Measurements from ENCODE around the gene TTF2. TPM values are rescaled to one million over a fixed set of nuclear protein-coding genes. Genes with fewer than 3 reads are reported as not detected.
A peak's percentile ranks its signal among the peaks of the same experiment; 100 is the strongest.

Gene TTF2
- total RNA-seq, 1 experiment from 2014 or later, result 38.6 TPM

- peaks cover 29% of the 10 kb centered on the region for H3K4me1 Mint-ChIP-seq (ENCODE audit: insufficient read depth, unreplicated experiment)
- CTCF ChIA-PET, result interaction anchor here (1.4 kb wide), 1 partner anchor 140 kb away, joined by 5 read pairs; no protein-coding TSS in a partner anchor
- no peaks in the 10 kb centered on the region for H3K27me3 Mint-ChIP-seq (ENCODE audit: insufficient read depth, unreplicated experiment)
- no peak overlapping the region for H3K27ac Mint-ChIP-seq (ENCODE audit: low read depth, unreplicated experiment)
- no peak for TF ChIP-seq CTCF (IDR thresholded peaks at IDR 0.05; ENCODE audit: unreplicated experiment)
- POLR2A ChIA-PET, result no interaction called here
- DNase-seq (ENCODE audit: unreplicated experiment), result no peak
- BruUV-seq (replicated peaks), result no TSS peak
- no peaks in the 10 kb centered on the region for H3K9me3 Mint-ChIP-seq (ENCODE audit: unreplicated experiment)
- H3K36me3 Mint-ChIP-seq (ENCODE audit: insufficient read depth, unreplicated experiment), result no peaks in the 10 kb centered on the region
- H3K4me3 Mint-ChIP-seq (ENCODE audit: unreplicated experiment), result no peak overlapping the region
- intact Hi-C loops (cut with micrococcal nuclease), result no loop called here
These were observed 83.7 kb downstream of the TTF2 start for GRCh38 chr1:117143871-117144270.

- peak overlapping the region; percentile 63 for H3K27ac Mint-ChIP-seq (ENCODE audit: low read depth, unreplicated experiment)
- CTCF ChIA-PET, result interaction anchor here (0.9 to 2.9 kb wide), 2 partner anchors 18 to 58 kb away, joined by 3 to 18 read pairs; no protein-coding TSS in a partner anchor
- H3K36me3 Mint-ChIP-seq (ENCODE audit: insufficient read depth, unreplicated experiment), result no peaks in the 10 kb centered on the region
- BruUV-seq (replicated peaks), result no TSS peak
- POLR2A ChIA-PET, result interaction anchor here (1.7 kb wide), 1 partner anchor 13 kb away, joined by 5 read pairs; no protein-coding TSS in a partner anchor
- H3K9me3 Mint-ChIP-seq (ENCODE audit: unreplicated experiment), result no peaks in the 10 kb centered on the region
- H3K27me3 Mint-ChIP-seq (ENCODE audit: insufficient read depth, unreplicated experiment), result no peaks in the 10 kb centered on the region
- peaks cover 29% of the 10 kb centered on the region for H3K4me1 Mint-ChIP-seq (ENCODE audit: insufficient read depth, unreplicated experiment)
- no peak overlapping the region for H3K4me3 Mint-ChIP-seq (ENCODE audit: unreplicated experiment)
- TF ChIP-seq CTCF (IDR thresholded peaks at IDR 0.05; ENCODE audit: unreplicated experiment), result no peak
- intact Hi-C loops (cut with micrococcal nuclease), result loop anchor here (5.0 kb wide), 1 partner anchor 136 kb away; no protein-coding TSS in a partner anchor
- no peak for DNase-seq (ENCODE audit: unreplicated experiment)
These were observed 85.9 kb downstream of the TTF2 start for GRCh38 chr1:117146072-117146471.

DNA sequence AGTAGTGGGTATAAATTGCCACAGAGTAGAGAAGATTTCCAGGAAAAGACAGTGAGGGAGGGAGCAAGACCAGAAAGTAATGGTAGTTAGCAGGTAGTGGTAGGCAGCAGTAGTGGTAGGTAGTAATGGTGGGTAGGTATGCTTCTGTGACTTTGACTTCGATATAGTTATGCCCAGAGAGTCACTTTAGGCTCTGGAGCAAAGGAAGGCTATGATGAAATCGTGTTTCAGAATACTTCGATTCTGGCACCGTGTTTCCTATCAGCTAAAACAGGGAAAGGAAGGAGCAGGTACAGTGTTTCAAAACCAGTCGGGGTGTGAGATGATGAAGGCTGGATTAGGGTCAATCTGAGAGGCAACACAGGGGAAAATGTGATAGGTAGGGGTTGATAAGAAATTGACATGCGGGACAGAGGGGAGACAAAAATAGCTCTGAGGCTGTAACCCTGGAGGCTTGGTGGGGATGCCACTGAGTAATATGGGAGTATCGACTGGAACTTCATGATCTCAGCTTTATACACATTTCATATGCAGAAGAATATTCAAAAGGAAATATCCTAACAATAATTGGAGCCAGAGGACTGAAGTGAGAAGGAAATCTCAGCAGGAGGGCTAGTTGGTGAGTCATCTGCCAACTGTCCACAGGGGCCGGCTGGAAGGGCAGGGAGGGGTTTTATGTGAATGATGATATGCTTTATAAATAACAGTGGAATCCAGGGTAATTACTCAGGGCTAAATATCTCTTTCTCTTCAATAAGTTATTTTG is 86.6 kb downstream of the TTF2 start:
- no peak for TF ChIP-seq CTCF (IDR thresholded peaks at IDR 0.05; ENCODE audit: unreplicated experiment)
- no peaks in the 10 kb centered on the region for H3K36me3 Mint-ChIP-seq (ENCODE audit: insufficient read depth, unreplicated experiment)
- H3K27ac Mint-ChIP-seq (ENCODE audit: low read depth, unreplicated experiment), result peak overlapping the region; percentile 63
- no peaks in the 10 kb centered on the region for H3K27me3 Mint-ChIP-seq (ENCODE audit: insufficient read depth, unreplicated experiment)
- DNase-seq (ENCODE audit: unreplicated experiment), result peak; percentile 80
- H3K9me3 Mint-ChIP-seq (ENCODE audit: unreplicated experiment), result no peaks in the 10 kb centered on the region
- intact Hi-C loops (cut with micrococcal nuclease), result loop anchor here (5.0 kb wide), 1 partner anchor 136 kb away; no protein-coding TSS in a partner anchor
- CTCF ChIA-PET, result interaction anchor here (0.9 to 2.9 kb wide), 2 partner anchors 19 to 57 kb away, joined by 3 to 18 read pairs; no protein-coding TSS in a partner anchor
- no peak overlapping the region for H3K4me3 Mint-ChIP-seq (ENCODE audit: unreplicated experiment)
- POLR2A ChIA-PET, result interaction anchor here (1.7 kb wide), 1 partner anchor 14 kb away, joined by 5 read pairs; no protein-coding TSS in a partner anchor
- peaks cover 29% of the 10 kb centered on the region for H3K4me1 Mint-ChIP-seq (ENCODE audit: insufficient read depth, unreplicated experiment)
- no TSS peak for BruUV-seq (replicated peaks)

GRCh38 chr1:117147341-117147831 is 87.3 kb downstream of the TTF2 start:
- TSS peak; percentile 95 for BruUV-seq (replicated peaks)
- intact Hi-C loops (cut with micrococcal nuclease), result loop anchor here (5.0 kb wide), 1 partner anchor 135 kb away; no protein-coding TSS in a partner anchor
- Mint-ChIP-seq H3K4me1 (ENCODE audit: insufficient read depth, unreplicated experiment) (peaks cover 29% of the 10 kb centered on the region), H3K4me3 (ENCODE audit: unreplicated experiment) (no peak overlapping the region), H3K27ac (ENCODE audit: low read depth, unreplicated experiment) (peak overlapping the region; percentile 63), H3K9me3 (ENCODE audit: unreplicated experiment) (no peaks in the 10 kb centered on the region), H3K27me3 (ENCODE audit: insufficient read depth, unreplicated experiment) (no peaks in the 10 kb centered on the region), H3K36me3 (ENCODE audit: insufficient read depth, unreplicated experiment) (no peaks in the 10 kb centered on the region)
- no peak for TF ChIP-seq CTCF (IDR thresholded peaks at IDR 0.05; ENCODE audit: unreplicated experiment)
- ChIA-PET CTCF (interaction anchor here (0.9 to 2.9 kb wide), 2 partner anchors 19 to 57 kb away, joined by 3 to 18 read pairs; no protein-coding TSS in a partner anchor), POLR2A (interaction anchor here (1.7 kb wide), 1 partner anchor 14 kb away, joined by 5 read pairs; no protein-coding TSS in a partner anchor)
- no peak for DNase-seq (ENCODE audit: unreplicated experiment)

Measured in MCF 10A (cell line).